Stimulated activated memory B cell treated with anti-CD40 and anti-IgM and Interleukin-4, amounts not matched to agents 10 μg/mL and 1 μg/mL and 100 μg/mL, for 72 hours (primary cell): ENCODE data around the gene OR2A5.
A peak's percentile ranks its signal among the peaks of the same experiment; 100 is the strongest.
"Not testable (repeated sequence)": the region's sequence is repeated elsewhere in the genome, so short reads cannot be mapped to it uniquely, and the experiment has no call there.

Experiments used
- ATAC-seq: fragments of 150-1000 bp; cut with Tn5 transposase; 2 replicates; pipeline ENCODE4 v1.10.0; 2021
- H3K27ac Mint-ChIP-seq: one replicate; pipeline ENCODE4 v1.8.0; 2022; ENCODE audit warnings: mild to moderate bottlenecking, mixed read lengths
- H3K27me3 Mint-ChIP-seq: one replicate; pipeline ENCODE4 v1.8.0; 2022; ENCODE audit warnings: mixed read lengths
- H3K36me3 Mint-ChIP-seq: one replicate; pipeline ENCODE4 v1.8.0; 2022; ENCODE audit warnings: mixed read lengths
- H3K4me1 Mint-ChIP-seq: one replicate; pipeline ENCODE4 v1.8.0; 2022; ENCODE audit warnings: mixed read lengths
- H3K4me3 Mint-ChIP-seq: one replicate; pipeline ENCODE4 v1.8.0; 2022; ENCODE audit warnings: mild to moderate bottlenecking, moderate library complexity, mixed read lengths
- H3K9me3 Mint-ChIP-seq: one replicate; pipeline ENCODE4 v1.8.0; 2022; ENCODE audit warnings: mixed read lengths

OR2A5 gene

GRCh38 chr7:144048648-144049047 is at the start of gene OR2A5:
TSS of gene OR2A5 (plus strand) at chr7:144048948. CDS start at chr7:144050402, 1,454 bp downstream.
- Mint-ChIP-seq H3K4me1 (no peaks in the 10 kb centered on the region), H3K36me3 (no peaks in the 10 kb centered on the region), H3K27me3 (peaks cover 14% of the 10 kb centered on the region), H3K9me3 (no peaks in the 10 kb centered on the region), H3K27ac (no peak within 1 kb of the TSS), H3K4me3 (no peak within 1 kb of the TSS)
- ATAC-seq: no peak

GRCh38 chr7:144000020-144000419 is 48.7 kb upstream of the OR2A5 start, which contains the start of gene OR6B1:
TSS of gene OR6B1 (plus strand) at chr7:144000320. CDS start at chr7:144003997, 3,677 bp downstream.
- H3K4me3 Mint-ChIP-seq: no peak within 1 kb of the TSS
- H3K9me3 Mint-ChIP-seq: no peaks in the 10 kb centered on the region
- H3K36me3 Mint-ChIP-seq: no peaks in the 10 kb centered on the region
- no peaks in the 10 kb centered on the region for H3K27me3 Mint-ChIP-seq
- H3K27ac Mint-ChIP-seq: no peak within 1 kb of the TSS
- H3K4me1 Mint-ChIP-seq: no peaks in the 10 kb centered on the region
- ATAC-seq: no peak

GRCh38 chr7:144001543-144001942 is 47.2 kb upstream of the OR2A5 start:
- Mint-ChIP-seq H3K27ac (no peak overlapping the region), H3K27me3 (no peaks in the 10 kb centered on the region)

GRCh38 chr7:144004703-144005102 is 44.0 kb upstream of the OR2A5 start:
- no peak for ATAC-seq
- Mint-ChIP-seq H3K27me3 (no peaks in the 10 kb centered on the region), H3K27ac (no peak overlapping the region), H3K9me3 (peaks cover 11% of the 10 kb centered on the region), H3K4me3 (no peak overlapping the region), H3K36me3 (no peaks in the 10 kb centered on the region), H3K4me1 (no peaks in the 10 kb centered on the region)

More at GRCh38 chr7:144001543-144001942, 47.2 kb upstream of the OR2A5 start:
- no peaks in the 10 kb centered on the region for H3K9me3 Mint-ChIP-seq
- ATAC-seq: no peak
- no peaks in the 10 kb centered on the region for H3K4me1 Mint-ChIP-seq
- H3K36me3 Mint-ChIP-seq: no peaks in the 10 kb centered on the region
- no peak overlapping the region for H3K4me3 Mint-ChIP-seq

- H3K4me3 Mint-ChIP-seq: no peak overlapping the region
- no peaks in the 10 kb centered on the region for H3K27me3 Mint-ChIP-seq
- no peaks in the 10 kb centered on the region for H3K4me1 Mint-ChIP-seq
- ATAC-seq: no peak
- H3K9me3 Mint-ChIP-seq: peaks cover 14% of the 10 kb centered on the region
- H3K36me3 Mint-ChIP-seq: no peaks in the 10 kb centered on the region
- H3K27ac Mint-ChIP-seq: no peak overlapping the region
These were observed 42.6 kb upstream of the OR2A5 start for GRCh38 chr7:144006029-144006691.

GRCh38 chr7:144006692-144007042 is 42.1 kb upstream of the OR2A5 start:
- no peak for ATAC-seq
- Mint-ChIP-seq H3K27ac (no peak overlapping the region), H3K27me3 (no peaks in the 10 kb centered on the region), H3K36me3 (no peaks in the 10 kb centered on the region), H3K4me1 (no peaks in the 10 kb centered on the region), H3K4me3 (no peak overlapping the region), H3K9me3 (peaks cover 17% of the 10 kb centered on the region)

- Mint-ChIP-seq H3K9me3 (peaks cover 17% of the 10 kb centered on the region), H3K27ac (no peak overlapping the region), H3K27me3 (no peaks in the 10 kb centered on the region), H3K36me3 (no peaks in the 10 kb centered on the region), H3K4me3 (no peak overlapping the region), H3K4me1 (no peaks in the 10 kb centered on the region)
- ATAC-seq: no peak
These were observed 39.4 kb upstream of the OR2A5 start for GRCh38 chr7:144009361-144009760.

- peaks cover 17% of the 10 kb centered on the region for H3K9me3 Mint-ChIP-seq
- not testable (repeated sequence) for H3K36me3 Mint-ChIP-seq, H3K27ac Mint-ChIP-seq, H3K4me3 Mint-ChIP-seq, ATAC-seq, H3K4me1 Mint-ChIP-seq, H3K27me3 Mint-ChIP-seq
These were observed 38.7 kb upstream of the OR2A5 start for GRCh38 chr7:144010061-144010460.

GRCh38 chr7:144010821-144011220 is 37.9 kb upstream of the OR2A5 start:
- H3K27ac Mint-ChIP-seq, ATAC-seq, H3K27me3 Mint-ChIP-seq, H3K4me1 Mint-ChIP-seq, H3K4me3 Mint-ChIP-seq, H3K36me3 Mint-ChIP-seq: not testable (repeated sequence)
- H3K9me3 Mint-ChIP-seq: peaks cover 17% of the 10 kb centered on the region

GRCh38 chr7:144011458-144012230 is 37.1 kb upstream of the OR2A5 start:
- no peaks in the 10 kb centered on the region for H3K27me3 Mint-ChIP-seq
- ATAC-seq: no peak
- no peaks in the 10 kb centered on the region for H3K36me3 Mint-ChIP-seq
- no peaks in the 10 kb centered on the region for H3K4me1 Mint-ChIP-seq
- peaks cover 17% of the 10 kb centered on the region for H3K9me3 Mint-ChIP-seq
- H3K4me3 Mint-ChIP-seq: no peak overlapping the region
- no peak overlapping the region for H3K27ac Mint-ChIP-seq

GRCh38 chr7:144018065-144018464 is 30.7 kb upstream of the OR2A5 start:
- H3K4me1 Mint-ChIP-seq: no peaks in the 10 kb centered on the region
- no peak overlapping the region for H3K27ac Mint-ChIP-seq
- no peaks in the 10 kb centered on the region for H3K36me3 Mint-ChIP-seq
- no peak overlapping the region for H3K4me3 Mint-ChIP-seq
- H3K9me3 Mint-ChIP-seq: no peaks in the 10 kb centered on the region
- ATAC-seq: no peak
- H3K27me3 Mint-ChIP-seq: peaks cover 7% of the 10 kb centered on the region

- H3K27me3 Mint-ChIP-seq: peaks cover 7% of the 10 kb centered on the region
- no peak overlapping the region for H3K27ac Mint-ChIP-seq
- H3K4me3 Mint-ChIP-seq: no peak overlapping the region
- ATAC-seq: no peak
- H3K9me3 Mint-ChIP-seq: no peaks in the 10 kb centered on the region
- H3K4me1 Mint-ChIP-seq: no peaks in the 10 kb centered on the region
- no peaks in the 10 kb centered on the region for H3K36me3 Mint-ChIP-seq
These were observed 29.3 kb upstream of the OR2A5 start for GRCh38 chr7:144019457-144019856.

- no peak overlapping the region for H3K27ac Mint-ChIP-seq
- peaks cover 7% of the 10 kb centered on the region for H3K27me3 Mint-ChIP-seq
- no peak overlapping the region for H3K4me3 Mint-ChIP-seq
- no peaks in the 10 kb centered on the region for H3K4me1 Mint-ChIP-seq
- no peak for ATAC-seq
- no peaks in the 10 kb centered on the region for H3K36me3 Mint-ChIP-seq
- H3K9me3 Mint-ChIP-seq: no peaks in the 10 kb centered on the region
These were observed 28.4 kb upstream of the OR2A5 start for GRCh38 chr7:144020340-144020739.

- ATAC-seq: no peak
- Mint-ChIP-seq H3K4me3 (no peak overlapping the region), H3K36me3 (no peaks in the 10 kb centered on the region), H3K27ac (no peak overlapping the region), H3K9me3 (no peaks in the 10 kb centered on the region), H3K4me1 (no peaks in the 10 kb centered on the region), H3K27me3 (peaks cover 7% of the 10 kb centered on the region)
These were observed 26.6 kb upstream of the OR2A5 start for GRCh38 chr7:144022169-144022568.

GRCh38 chr7:144023171-144023827 is 25.4 kb upstream of the OR2A5 start:
- Mint-ChIP-seq H3K4me3 (no peak overlapping the region), H3K36me3 (no peaks in the 10 kb centered on the region), H3K9me3 (no peaks in the 10 kb centered on the region), H3K4me1 (no peaks in the 10 kb centered on the region), H3K27ac (no peak overlapping the region), H3K27me3 (peaks cover 7% of the 10 kb centered on the region)
- no peak for ATAC-seq

GRCh38 chr7:144024213-144024612 is 24.5 kb upstream of the OR2A5 start:
- ATAC-seq: peak; percentile 53
- Mint-ChIP-seq H3K4me3 (no peak overlapping the region), H3K27me3 (no peaks in the 10 kb centered on the region), H3K27ac (no peak overlapping the region), H3K4me1 (no peaks in the 10 kb centered on the region), H3K36me3 (no peaks in the 10 kb centered on the region), H3K9me3 (no peaks in the 10 kb centered on the region)
